Cortex of kidney (tissue), 1 donor: ENCODE data around the gene UBE2N.
"Not testable (repeated sequence)": the region's sequence is repeated elsewhere in the genome, so short reads cannot be mapped to it uniquely, and the experiment has no call there.

Source experiments
- DNase-seq: peaks from one replicate; lab custom pipeline; 2025; lab: John Stamatoyannopoulos, UW

Gene UBE2N

GRCh38 chr12:93411060-93411459 is 30.7 kb downstream of the UBE2N start:
- not testable (repeated sequence) for DNase-seq

GRCh38 chr12:93409343-93410187 is 32.2 kb downstream of the UBE2N start:
- DNase-seq = not testable (repeated sequence)

GRCh38 chr12:93408813-93409212 is 32.9 kb downstream of the UBE2N start:
- DNase-seq = no peak

GRCh38 chr12:93407963-93408283 is 33.8 kb downstream of the UBE2N start:
- no peak for DNase-seq

- DNase-seq = no peak
Observed at GRCh38 chr12:93407054-93407962, 34.4 kb downstream of the UBE2N start.

GRCh38 chr12:93404961-93405849 is 36.5 kb downstream of the UBE2N start:
- no peak for DNase-seq

GRCh38 chr12:93403988-93404803 is 37.6 kb downstream of the UBE2N start:
- DNase-seq = no peak

GRCh38 chr12:93402333-93403311 is 39.1 kb downstream of the UBE2N start:
- no peak for DNase-seq

- not testable (repeated sequence) for DNase-seq
Observed at GRCh38 chr12:93399183-93399863, 42.4 kb downstream of the UBE2N start.

GRCh38 chr12:93397412-93397811 is 44.3 kb downstream of the UBE2N start:
- no peak for DNase-seq

- DNase-seq = no peak
Observed at GRCh38 chr12:93393425-93393824, 48.3 kb downstream of the UBE2N start.

GRCh38 chr12:93390549-93391297 is 51.0 kb downstream of the UBE2N start:
- no peak for DNase-seq

GRCh38 chr12:93390031-93390430 is 51.7 kb downstream of the UBE2N start:
- no peak for DNase-seq

- DNase-seq = no peak
Observed at GRCh38 chr12:93387780-93388179, 54.0 kb downstream of the UBE2N start.

- DNase-seq = not testable (repeated sequence)
Observed at GRCh38 chr12:93381976-93382437, 59.7 kb downstream of the UBE2N start.

- DNase-seq = no peak
Observed at GRCh38 chr12:93381161-93381975, 60.4 kb downstream of the UBE2N start.

- no peak for DNase-seq
Observed at GRCh38 chr12:93380480-93381121, 61.1 kb downstream of the UBE2N start.
